DMS 273 (cell line): ENCODE data around the gene CBR4.

Source experiments
- DNase-seq: peaks from one replicate; lab custom pipeline; 2025; ENCODE audit not compliant: unreplicated experiment; lab: John Stamatoyannopoulos, UW

CBR4 gene

GRCh38 chr4:169010125-169011023, at the start of gene CBR4:
Gene CBR4 (minus strand): TSS chr4:169010255. CDS start chr4:169010089, 166 bp downstream.
- peak; percentile 98 for DNase-seq

- no peak for DNase-seq
Observed at GRCh38 chr4:169059306-169060211, 49.5 kb upstream of the CBR4 start.

GRCh38 chr4:169058312-169058711, 48.3 kb upstream of the CBR4 start:
- DNase-seq, result no peak

GRCh38 chr4:169054879-169055278, 44.8 kb upstream of the CBR4 start:
- DNase-seq, result no peak

GRCh38 chr4:169052594-169052945, 42.5 kb upstream of the CBR4 start:
- DNase-seq, result no peak

- DNase-seq, result no peak
Observed at GRCh38 chr4:169051761-169052593, 41.9 kb upstream of the CBR4 start.

GRCh38 chr4:169050881-169051760, 41.1 kb upstream of the CBR4 start:
- DNase-seq, result no peak

- no peak for DNase-seq
Observed at GRCh38 chr4:169050284-169050683, 40.2 kb upstream of the CBR4 start.

- DNase-seq, result no peak
Observed at GRCh38 chr4:169048868-169049414, 38.9 kb upstream of the CBR4 start.

GRCh38 chr4:169047956-169048355, 37.9 kb upstream of the CBR4 start:
- DNase-seq, result no peak

GRCh38 chr4:169045862-169046584, 36.0 kb upstream of the CBR4 start:
- DNase-seq, result no peak

- DNase-seq, result no peak
Observed at GRCh38 chr4:169044714-169045447, 34.8 kb upstream of the CBR4 start.

GRCh38 chr4:169042608-169043007, 32.6 kb upstream of the CBR4 start:
- DNase-seq, result no peak

GRCh38 chr4:169040559-169041261, 30.7 kb upstream of the CBR4 start:
- DNase-seq, result no peak

- DNase-seq, result no peak
Observed at GRCh38 chr4:169039251-169039954, 29.3 kb upstream of the CBR4 start.

- DNase-seq, result peak; percentile 13
Observed at GRCh38 chr4:169037506-169037905, 27.5 kb upstream of the CBR4 start.
